Activated CD8-positive, alpha-beta memory T cell treated with anti-CD3 and anti-CD28 coated beads for 24 hours (primary cell): ENCODE measurements around the gene SH3TC2.

Experiments
- DNase-seq: peaks from one replicate; pipeline ENCODE4 v3.0.0-alpha.2; 2020

Gene SH3TC2

DNA sequence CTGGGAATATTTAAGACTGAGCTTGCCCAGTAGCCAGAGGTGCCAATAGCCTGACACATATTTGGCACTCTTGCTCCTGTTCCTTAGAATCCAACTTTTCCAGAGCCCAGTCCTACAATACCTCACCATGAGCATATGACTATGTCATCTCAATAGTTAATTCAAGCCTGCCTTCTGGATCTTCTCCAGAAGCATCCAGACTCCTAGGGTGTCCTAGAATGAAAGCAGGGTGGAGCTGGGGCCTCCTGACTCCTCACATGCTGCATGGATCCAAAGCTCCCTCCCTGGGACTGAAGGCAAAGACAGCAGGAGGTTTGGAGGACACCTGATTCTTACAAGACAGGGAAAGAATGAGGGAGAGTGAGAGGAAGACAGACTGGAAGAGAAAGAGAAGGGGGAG is 37.9 kb downstream of the SH3TC2 start:
- no peak for DNase-seq

DNA sequence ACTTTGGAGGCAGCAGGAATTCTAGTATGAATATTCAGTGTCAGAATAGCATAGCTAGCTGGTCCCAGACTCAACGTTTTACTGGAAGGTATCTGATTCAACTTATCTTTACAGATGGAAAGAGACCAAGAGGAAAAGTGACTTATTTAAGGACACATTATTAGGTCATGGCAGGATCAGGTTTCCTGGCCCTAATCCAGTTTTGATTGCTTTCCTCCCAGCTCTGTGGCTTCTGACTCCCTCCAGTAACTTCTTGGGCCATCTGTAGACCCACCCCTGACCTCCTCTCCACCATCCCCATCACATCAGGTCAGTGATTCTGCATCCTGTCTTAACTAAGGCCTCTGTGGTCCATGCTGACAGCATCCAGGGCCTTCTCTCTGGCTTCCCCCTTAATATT is 38.4 kb downstream of the SH3TC2 start:
- no peak for DNase-seq

DNA sequence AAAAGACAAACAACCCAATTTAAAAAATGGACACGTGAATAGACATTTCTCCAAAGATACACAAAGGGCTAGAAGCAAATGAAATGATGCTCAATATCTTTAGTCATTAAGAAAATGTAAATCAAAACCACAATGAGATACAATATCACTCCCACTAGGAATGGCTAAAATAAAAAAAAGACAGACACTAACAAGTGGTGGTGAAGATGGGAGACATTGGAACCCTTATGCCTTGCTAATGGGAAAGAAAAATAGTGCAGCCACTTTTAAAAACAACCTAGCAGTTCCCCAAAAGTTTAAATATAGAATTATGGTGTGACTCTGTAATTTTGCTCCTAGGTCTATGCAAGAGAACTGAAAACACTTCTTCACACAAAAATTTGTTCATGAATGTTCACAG is 40.7 kb downstream of the SH3TC2 start:
- DNase-seq: no peak

DNA sequence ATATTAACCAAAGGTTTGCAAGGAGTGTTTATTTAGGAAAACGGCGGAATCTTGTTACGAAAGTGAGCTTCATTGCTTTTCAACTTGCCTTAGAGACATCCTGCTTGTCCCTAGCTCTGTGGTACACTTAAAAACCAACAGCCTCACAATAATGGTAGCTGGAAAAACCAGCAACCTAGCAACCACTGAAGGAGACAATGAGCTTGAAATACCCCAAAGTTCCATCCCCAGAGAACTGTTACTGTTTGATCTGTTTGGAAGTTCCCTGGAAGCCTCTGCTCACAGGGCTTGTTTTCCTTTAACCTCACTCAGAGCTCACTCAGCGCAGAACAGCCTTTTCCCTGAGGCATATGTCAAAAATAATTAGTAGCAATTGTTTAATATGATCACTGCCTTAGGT is 43.2 kb downstream of the SH3TC2 start:
- no peak for DNase-seq

DNA sequence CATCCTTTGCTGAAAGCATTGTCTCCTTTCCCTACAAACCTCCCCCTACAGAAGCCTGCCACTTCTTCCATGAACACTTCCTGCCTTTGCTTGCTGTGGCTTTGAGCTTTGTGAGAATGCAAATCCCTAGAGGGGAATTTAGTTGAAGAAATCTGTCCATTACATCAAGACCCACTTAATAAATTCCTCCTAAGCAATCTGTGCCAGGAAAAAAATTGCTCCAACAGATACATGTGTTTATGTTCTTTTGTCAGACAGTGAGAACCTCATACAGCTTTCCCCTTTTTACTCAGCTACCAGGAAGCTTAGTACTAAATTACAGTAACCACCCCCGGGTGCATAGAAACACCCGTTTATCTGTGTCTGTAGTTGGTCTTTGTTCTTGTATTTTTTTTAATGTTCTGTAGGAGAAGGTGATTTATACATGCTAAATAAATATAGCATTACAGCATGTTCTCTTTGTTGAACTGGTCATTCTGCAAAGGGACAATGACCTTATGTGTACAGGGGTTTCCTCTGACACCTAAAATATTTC is 43.9 kb downstream of the SH3TC2 start:
- no peak for DNase-seq

DNA sequence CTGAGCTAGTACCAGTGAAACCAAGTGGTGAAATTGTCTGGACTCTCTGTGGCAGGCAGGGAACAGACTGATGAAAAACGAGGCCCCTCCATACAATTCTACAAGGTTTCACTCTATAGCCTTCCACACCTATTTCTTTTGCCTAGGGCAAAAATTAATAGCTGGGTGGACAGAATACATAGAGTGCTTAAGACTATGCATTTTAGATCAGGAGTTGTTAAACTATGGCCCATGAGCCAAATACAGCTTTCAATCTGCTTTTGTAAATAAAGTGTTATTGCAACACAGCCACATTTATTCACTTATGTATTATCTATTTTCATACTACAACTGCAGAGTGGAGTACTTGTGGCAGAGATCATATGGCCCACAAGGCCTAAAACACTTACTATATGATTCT is 45.2 kb downstream of the SH3TC2 start:
- DNase-seq: no peak

DNA sequence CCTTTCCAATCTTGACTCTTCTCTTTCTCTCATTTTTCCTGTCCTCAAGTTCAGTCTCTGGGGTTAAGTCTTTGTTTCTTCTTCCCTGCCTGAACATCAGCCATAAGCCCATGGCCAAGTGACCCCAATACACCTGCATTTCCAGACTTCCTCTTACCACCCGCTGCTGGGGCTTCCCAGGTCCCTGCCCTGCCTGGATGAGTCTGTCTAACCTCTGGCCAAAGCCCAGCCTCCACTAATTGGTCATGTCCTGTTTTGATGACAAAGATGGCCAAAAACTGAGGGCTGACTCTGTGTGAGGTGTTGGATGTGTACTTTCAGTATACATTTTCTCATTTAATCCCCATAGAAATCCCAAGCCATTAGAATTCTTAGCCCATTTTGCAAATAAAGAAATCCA is 47.3 kb downstream of the SH3TC2 start:
- DNase-seq: no peak

DNA sequence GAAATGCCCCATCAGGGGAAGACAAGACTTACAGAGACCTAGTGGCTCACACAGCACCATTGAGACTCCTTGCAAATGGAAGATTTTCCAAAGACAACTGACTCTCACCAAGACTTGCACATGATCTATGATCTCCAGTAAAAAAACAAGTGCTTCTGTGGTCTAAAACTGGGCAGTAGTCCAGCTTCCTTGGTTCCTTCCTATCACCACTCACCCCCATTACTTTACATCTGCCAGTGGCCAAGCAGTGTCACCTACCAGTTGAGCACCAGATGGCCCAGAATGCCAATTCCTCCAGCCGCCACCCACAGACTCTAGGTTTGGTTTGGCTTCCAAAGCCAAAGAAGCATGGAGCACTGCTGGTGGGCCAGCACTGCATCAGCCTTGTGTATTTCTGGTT is 47.7 kb downstream of the SH3TC2 start:
- DNase-seq: no peak

DNA sequence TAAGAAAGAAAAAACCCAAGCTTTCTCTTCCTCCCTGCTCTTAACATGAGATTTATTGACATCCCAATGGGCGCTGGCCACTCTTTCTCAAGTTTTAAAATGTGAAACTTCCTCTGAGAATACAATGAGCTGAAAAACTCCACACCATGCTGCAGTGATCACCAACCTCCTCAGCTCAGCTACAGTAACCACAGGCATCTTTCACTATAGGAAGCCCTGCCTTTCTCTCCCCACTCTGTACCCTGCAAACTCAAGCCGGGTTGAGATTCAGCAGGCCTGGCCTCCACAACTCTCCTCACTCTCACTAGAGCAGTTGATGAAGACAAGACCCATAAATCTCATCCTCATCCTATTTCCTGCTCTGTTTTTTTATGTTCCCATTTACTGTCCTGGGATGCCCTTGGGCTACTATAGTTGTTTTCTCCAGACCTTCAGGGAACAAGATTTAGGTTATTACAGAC is 48.3 kb downstream of the SH3TC2 start:
- DNase-seq: no peak

DNA sequence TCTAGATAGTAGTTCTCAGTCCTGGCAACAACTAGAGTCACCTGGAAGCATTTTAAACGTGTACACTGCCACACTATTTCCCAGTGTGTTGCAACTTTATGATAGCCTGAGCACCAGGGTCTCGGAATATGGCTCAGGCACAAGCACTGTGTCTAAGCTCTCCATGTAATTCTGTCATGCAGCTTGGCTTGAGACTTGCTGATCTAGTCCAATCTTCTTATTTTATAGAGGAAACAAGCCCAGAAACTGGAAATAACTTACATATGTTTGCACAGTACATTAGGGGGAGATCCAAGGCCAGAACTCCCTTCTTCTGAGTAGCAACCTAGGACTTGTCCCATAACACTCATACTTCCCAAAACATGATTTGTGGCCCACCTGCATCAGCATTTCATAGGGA is 49.1 kb downstream of the SH3TC2 start:
- DNase-seq: no peak

DNA sequence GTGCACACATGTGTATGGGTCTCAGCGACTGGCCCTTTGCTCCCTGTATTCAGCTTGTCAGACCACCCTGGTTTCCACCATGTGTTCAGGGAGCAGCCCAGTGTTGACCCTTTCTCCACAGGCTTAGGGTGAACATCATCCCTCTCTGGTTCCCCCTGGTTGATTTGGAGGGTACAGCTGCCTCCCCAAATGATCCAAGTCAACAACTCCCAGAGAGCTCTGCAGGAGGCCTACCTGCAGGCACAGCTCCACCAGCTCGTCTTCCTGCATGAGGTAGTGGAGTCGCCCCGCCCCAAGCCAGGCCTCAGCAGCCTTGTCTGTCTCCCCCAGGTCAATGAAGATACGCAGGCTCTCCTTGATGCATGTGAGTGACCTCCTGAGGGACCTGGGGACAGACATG is 50.5 kb downstream of the SH3TC2 start:
- no peak for DNase-seq

DNA sequence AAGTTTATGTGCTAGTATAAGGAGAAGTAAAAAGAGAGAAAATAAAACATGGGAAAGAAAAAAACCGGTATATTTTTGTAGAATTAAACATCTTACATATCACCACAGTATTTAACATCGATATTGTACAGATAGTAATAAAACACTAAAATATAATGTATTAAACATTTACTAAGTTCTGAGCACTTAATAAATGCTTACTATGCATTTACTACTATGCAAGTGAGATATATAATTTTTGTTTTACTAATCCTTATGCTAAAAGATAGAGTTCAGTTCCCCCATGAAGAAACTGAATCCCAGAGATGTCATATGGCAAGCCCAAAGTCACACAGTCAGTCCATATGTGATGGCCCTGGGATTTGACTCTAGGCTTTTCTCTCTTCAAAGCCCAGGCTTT is 51.1 kb downstream of the SH3TC2 start:
- no peak for DNase-seq

DNA sequence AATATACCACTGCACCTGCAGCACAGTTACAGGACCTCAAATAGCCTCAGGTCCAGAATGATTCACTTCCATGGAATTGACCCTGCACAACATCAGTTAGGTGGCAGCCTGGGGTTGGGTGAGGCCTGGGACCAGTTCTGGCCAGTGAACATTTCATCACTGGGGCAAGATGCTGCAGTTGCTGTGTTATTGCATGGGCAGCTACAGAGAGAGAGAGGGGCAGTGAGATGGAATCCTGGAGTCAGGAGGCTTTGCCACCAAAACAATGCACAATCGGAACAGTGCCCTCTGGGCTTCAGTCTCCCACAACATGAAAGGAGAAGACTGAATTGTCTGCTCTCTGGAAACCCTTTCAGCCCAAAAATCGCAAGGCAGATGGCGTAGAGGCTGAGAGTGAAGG is 51.8 kb downstream of the SH3TC2 start:
- no peak for DNase-seq

DNA sequence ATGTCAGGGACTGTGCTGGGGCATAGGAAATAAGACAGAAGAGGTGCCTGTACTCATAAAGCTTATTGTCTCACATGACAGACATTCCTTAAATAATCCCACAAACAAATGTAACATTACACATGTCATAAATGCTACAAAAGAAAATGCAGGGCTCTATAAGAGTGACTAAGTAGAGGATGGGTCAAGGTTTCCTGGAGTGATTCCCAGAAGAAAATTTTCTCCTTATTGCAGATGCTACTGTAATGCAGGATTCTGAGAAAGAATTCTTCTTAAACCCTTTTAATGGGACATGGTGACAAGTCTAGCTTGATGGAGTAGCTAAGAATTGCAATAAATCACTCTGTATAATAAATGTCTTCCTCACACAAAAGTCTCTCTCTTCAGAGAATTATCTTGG is 55.7 kb downstream of the SH3TC2 start:
- DNase-seq: no peak

DNA sequence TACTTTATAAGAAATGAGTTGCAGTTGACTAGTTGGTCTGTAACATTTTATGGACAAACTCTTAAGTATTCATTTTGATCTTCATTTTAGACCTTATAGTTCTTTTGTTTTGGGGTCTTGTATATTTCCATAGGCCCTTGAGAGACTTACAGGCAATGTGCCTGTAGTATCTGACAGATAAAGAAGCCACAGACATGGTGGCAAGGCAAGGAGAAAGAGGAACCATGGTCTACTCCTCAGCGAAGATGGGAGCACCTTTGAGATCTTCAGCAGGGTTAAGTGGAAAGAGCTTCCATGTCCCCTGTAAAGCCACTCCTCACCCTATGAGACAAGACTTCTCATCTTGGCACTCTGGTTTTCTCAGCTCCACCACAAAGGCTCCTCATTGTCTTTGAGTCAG is 56.4 kb downstream of the SH3TC2 start:
- no peak for DNase-seq

DNA sequence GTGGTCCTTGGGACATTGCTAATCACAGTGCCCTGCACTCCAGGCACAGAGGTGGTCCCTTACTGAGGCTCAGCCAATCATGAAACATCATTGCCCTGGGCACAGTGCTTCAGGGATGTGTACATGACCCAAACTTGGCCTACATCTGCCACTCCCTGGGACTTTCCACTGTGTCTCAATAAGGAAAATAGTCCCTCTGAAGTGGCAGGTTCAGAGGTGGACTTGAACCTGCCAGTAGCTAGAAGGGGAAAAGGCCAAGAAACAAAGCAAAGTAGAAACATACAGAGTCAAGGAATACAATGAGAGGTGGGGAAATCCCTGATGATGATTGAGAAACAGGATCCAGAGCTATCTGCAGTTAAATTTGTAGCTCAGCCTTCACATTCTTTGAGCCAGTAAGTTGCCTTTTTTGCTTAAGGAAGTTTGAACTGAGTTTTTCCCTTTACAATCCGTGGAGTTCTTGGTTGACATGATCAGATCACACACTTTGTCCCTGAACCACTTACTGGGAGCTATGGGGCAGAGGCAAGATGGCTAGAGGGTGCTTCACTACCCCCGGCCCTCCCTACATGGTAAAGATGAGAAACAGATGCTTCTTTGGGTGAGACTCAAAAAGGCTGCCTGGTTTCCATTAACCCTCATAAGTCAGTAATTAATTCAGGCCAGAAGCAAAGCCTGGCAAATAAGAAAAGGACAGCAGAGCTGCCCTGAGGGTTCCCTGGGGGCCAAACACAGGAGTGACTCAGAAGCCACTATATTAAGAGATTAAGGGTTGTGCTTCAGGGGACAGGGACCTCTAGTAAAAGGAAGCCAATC is 57.6 kb downstream of the SH3TC2 start:
- no peak for DNase-seq

DNA sequence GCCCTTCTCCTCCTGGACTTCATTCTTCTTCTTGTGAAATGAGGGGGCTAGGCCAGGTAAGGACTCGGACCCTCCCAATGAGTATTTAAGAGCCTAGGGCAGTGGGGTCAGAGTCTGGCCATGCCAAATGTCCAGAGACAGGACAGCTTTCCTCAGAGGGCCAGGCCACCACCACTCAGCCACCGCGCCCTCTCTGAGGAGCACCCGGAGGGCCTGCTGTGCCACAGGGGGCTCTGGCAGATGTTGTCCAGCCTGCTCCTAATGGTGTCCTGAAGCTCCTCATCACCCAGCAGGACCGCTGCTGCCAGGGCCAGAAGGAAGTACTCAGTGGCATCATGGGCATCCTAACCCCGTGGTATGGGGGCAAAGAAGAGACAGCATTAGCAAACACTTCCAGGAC is 58.3 kb downstream of the SH3TC2 start:
- DNase-seq: no peak

DNA sequence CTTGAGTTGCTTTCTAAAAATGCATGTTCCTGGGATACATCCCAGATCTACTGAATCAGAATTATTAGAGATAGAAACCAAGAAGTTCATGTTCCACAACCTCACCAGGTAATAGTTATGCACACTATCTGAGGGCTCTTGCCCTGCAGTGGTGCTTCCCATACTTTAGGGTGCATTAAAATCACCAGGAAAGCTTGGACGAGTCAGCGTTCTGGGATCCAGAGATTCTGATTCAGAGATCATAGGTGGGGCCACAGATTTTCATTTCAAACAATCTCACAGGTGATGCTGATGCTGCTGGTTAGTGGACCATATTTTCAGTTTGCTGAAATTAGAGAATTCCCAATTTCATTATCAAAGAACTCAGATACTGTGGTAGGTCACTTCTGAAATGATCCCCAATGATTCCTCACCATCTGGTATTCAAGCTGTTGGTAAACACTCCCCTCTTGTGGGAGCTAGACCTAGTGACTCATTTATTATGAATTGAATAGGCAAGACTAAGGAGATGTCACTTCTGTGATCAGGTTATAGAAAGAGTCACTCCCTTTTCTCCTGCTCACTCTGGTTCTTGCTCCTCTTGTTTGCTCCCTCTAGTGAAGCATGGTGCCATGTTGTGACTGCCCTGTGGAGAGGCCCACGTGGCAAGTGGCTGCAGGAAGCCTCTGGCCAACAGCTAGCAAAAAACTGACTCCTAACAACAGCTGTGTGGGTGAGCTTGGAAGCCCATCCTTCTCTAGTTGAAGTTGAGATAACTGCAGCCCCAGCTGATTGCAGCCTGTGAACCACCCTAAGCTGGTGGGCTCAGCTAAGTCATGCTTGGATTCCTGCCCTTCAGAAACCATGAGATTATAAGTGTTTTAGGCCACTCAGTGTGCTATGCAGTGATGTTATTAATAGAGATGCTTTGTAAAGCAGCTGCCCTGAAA is 59.8 kb downstream of the SH3TC2 start:
- no peak for DNase-seq

DNA sequence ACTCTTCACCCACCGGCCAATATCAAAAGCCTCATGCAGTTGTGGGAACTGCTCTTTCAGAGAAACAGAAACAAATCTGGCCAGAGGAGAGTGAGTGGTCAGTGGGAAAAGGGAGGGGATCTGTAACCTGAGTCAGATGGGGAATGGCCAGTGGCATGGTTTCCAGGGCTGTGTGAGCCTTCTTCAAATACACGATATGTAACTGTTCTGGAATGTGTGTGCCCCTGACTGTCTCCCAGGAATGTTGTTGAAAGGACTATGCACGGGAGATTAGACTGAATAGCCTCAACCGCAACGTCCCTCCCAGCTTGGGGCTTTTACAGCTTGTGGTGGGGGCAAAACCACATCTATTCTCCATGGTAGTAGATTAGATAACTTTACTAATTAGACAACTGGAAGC is 60.8 kb downstream of the SH3TC2 start:
- DNase-seq: no peak

DNA sequence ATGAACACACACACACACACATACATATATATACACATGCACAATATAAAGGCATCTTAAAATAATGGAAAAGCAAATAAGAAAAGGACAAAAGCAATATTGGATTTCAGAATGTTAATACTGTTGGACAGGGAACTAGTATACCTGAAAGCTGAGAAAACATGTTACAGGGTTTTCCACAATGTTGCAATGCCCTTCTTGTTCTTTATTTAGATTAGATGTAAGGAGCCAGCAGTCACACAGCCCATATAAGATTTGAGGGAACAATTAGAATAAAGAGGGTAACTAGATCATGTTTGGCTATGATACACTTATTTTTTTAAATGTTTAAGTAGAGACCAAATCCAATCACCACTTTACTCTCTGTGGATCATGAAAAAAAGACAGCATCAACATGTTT is 61.7 kb downstream of the SH3TC2 start:
- no peak for DNase-seq

DNA sequence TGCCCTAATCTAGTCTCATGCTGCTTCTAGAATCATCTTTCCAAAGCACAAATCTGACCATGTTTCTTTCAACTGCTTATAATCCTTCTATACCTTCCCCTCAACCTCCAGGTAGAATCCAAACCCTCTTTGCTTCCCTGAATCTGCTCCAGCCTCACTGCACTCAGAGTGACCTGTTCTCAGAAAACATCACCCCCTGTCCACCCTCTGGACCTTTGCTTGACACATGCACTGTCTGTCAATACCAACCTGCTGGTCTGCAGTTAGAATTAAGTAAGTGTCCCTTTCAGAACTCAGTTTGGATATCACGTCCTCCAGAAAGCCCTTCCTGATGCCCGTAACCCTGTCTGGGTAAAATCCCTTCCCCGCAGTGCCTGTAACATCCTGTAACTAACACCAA is 63.1 kb downstream of the SH3TC2 start:
- no peak for DNase-seq

DNA sequence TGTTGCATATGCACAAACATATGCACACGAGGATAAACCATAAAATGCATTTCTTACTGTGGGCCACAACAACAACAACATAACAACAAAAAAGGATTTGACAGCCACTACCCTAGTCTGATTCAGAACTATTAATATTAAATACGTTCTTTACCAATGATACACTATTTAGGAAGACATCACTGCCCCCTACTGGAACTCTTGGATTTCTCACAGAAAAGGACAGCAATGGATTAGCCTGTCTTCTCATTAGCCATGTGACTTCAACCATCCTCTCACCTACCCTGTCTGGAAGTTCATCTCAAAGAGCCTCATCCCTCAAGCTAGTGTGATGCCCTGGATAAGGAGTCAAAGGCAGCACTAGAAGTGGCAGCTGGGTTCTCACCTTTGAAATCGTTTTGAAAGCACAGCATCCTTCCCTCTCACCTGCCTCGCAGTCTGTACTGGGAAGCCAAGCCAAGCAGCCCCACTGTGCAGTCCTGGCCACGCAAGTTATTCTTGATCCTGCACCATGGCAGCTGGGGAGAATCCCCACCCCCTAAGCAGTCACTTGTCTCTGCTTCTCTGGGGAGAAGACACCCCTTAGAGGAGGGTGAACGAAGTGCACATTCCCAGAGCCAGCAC is 64.6 kb downstream of the SH3TC2 start:
- no peak for DNase-seq

DNA sequence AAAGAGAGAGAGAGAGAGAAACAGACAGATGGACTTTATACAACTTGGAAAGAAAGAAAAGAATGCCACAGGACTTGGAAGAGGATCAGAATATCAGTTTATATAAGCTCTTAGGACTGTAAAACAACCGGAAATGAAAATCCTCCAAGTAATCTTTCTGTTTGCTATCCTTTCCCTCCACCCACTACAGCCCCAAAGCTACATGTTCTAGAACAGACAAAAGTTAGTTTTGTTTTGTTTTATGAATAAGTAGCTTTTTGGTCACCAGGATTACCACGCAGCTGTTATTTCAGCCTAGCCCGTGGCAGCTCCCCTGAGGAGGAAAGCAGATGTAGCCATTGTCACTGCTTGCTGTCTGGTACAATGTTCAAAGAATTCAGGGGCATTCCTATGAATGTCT is 66.6 kb downstream of the SH3TC2 start:
- DNase-seq: no peak
